Right lung (tissue), 5 donors: Measurements from ENCODE around the gene PDE4B. TPM values are rescaled to one million over a fixed set of nuclear protein-coding genes. Genes with fewer than 3 reads are reported as not detected.
A peak's percentile ranks its signal among the peaks of the same experiment; 100 is the strongest.

Experiments used
- DNase-seq, 2 donors: peaks; one replicate each; pipeline ENCODE4 v3.0.0-alpha.2; 2013
- polyA plus RNA-seq, 5 donors: library from polyadenylated mRNA; unstranded; fragments of 120-200 nt; gene quantifications; one replicate each; pipeline versions ENCODE4 v1.2.1 to v1.2.3, GENCODE V29; 2013; ENCODE audit warnings: inconsistent platforms in 1 of 5, low replicate concordance in 1 of 5; ENCODE audit not compliant: insufficient read length in 5 of 5, insufficient read depth in 1 of 5

PDE4B gene
- polyA plus RNA-seq, 5 donors, result 15.4 to 45.9 (median 20.2) TPM

DNA sequence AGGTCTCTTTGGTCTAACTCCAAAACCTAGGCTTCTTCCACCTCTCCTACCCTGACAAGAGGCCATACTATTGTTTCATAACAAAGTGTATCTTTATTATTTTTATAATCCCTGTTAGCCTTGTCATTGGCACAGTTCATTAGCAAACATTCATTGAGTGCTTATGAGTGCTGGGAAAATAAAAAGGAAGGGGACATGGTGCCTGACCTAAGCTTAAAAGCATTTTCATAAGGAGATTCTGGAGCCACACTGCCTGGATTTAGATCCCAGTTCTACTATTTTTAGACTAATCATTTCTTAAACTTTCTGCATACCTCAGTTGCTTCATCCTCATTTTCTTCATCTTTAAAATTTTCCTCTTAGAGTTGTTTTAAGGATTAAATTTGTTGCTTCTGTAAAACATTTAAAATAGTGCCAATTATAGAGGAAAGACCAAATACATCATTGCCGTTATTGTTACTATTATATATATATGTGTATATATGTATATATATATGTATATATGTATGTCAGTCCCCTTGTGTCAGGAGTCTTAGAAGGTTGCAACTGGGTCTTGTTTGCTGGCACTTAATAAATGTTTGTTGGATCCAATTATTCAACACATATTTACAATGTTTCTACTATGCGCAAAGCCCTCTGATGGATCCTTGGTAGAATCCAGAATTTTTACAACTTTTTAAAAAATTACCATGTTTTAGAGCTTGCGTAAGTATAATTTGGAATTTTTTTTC lies 490.4 kb downstream of the PDE4B start:
- peak; percentile 61 to 66 for DNase-seq

DNA sequence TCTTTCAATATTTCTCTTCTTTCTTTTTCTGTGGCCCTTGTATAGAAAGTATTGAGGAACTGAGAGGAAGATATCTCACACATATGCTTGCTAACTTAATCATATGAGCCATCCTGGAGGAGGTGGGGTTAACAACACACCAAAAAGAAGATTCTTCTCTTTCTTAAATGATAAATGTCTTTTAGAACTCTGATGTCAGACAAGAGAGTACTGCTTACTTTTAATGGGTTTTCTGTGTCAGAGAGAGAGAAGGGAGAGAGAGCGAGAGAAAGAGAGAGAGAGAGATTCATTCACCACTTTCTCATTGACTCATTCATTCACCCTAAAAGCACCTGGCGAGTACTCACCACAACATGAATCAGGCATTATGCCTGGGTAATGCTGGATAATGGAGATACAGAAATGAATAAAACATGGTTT lies 490.9 kb downstream of the PDE4B start:
- no peak for DNase-seq

DNA sequence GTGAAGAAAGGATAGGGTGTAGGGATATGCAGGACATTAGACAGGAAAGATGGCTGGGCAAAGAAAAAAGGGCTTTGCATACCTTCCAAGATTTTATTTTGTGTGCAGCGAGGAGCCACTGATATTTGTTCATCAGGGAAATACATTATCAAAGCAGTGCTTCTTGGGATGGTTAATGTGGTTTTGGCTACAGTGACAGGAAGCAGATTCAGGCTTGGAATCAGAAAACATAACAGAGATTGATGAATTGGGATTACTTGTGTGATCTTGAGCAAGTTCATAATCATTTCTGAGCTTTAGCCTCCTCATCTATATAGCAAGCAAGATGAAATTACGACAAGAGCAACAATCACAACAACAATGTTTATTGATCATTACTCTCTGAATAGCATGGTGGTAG lies 492.1 kb downstream of the PDE4B start:
- DNase-seq, result no peak

DNA sequence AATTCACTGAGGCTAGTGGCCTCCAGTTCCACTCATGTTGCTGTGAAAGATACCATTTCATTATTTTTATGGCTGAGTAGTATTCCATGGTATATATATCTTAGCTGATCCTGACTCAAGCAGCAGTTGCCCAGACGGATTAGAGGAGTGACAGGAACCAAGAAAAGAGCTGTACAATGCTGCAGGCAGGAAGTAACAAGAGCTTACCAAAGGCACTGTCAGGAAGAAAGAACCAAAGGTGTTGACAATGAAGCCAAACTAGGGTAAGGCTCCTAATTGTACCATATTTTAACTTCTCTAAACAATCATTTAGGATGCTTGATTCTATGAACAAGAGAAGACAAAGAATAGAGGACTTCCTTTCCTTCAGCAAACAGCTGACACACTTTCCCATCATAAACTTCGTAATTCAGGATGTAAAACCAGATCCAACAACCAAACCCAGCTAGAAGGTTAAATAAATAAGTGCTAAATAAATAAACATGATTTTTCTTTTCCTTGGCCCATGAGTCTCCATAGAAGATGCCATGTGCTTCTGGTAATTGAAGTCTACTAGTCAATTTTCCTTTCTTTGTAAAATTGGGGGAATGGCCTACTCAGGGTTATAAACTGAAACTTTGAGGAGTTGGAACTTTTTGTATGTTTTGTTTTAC lies 493.0 kb downstream of the PDE4B start:
- no peak for DNase-seq

DNA sequence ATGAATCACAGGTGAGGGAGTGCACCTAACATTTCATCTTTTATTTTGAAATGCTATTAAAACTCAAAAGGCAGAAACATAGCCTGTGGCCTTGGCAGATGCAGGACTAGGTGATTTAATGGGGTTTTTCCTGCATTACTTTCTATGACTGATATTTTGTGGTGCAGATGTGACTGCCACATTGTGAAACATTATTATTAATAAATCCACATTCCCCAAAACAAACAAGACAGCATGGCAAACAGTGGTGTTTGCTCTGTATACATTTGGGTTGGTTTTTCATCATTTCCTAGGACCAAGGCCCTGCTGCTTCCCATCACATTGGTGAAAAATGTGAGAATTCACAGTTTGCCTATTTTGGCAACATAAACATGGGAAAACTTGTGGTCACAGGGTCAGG lies 493.6 kb downstream of the PDE4B start:
- DNase-seq, result no peak

DNA sequence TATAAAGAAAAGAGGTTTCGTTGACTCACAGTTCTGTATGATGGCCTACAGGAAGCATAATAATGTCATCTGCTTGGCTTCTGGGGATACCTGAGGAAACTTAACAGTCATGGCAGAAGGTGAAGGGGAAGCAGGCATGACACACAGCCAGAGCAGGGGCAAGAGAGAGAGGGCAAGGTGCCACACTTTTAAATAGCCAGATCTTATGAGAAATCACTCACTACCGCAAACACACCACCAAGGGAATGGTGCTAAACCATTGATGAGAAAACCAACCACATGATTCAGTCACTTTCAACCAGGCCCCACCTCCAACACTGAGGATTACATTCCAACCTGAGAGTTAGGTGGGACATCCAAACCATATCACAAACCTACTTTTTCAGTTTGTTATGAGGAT lies 495.4 kb downstream of the PDE4B start:
- no peak for DNase-seq

DNA sequence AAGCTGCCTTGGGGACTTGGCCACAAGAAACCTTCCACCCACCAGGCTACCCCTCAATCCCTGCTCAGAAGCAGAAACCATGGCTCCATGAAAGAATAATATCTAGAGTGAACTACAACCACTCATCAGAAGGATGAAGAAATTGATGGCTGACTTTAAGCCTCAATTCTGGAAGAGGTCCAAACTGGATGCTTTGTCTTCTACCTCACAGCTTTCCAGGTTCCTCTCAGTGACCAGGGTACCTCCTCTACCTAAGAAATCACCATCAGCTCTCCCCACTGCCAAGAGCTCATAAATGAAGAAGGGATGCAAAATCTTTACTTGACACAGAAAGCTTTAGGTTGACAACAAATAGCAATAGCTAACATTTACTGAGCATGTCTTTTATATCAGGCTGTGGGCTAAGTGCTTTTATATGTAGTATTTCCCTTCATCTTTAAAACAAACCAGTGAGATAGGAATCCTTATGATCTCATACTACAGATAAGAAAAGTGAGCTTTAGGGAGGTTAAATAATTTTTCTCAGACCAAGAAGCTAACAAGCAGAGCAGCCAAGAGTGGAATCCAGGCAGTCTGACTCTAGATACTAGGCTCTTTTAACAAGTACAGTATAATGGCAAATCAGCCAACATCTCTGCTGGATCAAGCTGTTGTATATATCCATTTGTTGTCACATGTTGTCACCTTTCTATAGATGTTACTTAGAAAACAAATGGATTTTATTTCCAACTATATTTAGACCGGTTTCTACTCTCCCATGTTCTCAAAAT lies 498.3 kb downstream of the PDE4B start:
- no peak for DNase-seq

DNA sequence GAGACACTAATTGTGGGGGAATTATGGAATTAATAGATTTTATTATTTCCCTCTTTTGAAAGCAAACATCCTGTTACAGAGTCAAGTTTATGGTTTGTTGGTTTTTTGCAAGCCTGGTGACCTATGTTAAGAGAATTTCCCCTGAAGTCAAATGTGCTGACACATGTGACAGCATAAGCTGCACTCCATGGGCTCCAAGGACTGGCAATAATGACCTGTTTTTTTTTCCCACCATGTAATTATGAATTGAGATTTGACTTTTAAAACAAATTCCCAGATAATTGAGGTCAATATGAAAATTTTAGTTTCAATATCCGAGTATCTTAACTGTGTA lies 498.8 kb downstream of the PDE4B start:
- no peak for DNase-seq

DNA sequence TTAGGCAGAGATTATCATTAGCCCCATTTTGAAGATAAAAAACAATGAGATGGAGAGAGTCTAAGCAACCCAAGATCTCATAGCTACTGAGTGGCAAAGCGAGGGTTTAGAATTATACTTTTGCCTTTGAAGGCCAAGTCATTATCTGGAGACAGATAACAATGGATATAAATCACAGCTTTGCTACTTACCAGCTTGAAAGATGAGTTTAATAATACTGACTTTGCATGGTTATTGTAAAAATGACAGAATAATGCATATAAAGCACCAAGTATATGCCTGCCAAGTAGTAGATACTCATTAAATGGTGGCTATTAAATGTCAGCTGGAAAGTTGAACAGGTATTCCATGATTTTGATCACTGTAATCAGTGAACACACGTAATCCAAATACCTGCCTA lies 499.6 kb downstream of the PDE4B start:
- DNase-seq, result no peak

DNA sequence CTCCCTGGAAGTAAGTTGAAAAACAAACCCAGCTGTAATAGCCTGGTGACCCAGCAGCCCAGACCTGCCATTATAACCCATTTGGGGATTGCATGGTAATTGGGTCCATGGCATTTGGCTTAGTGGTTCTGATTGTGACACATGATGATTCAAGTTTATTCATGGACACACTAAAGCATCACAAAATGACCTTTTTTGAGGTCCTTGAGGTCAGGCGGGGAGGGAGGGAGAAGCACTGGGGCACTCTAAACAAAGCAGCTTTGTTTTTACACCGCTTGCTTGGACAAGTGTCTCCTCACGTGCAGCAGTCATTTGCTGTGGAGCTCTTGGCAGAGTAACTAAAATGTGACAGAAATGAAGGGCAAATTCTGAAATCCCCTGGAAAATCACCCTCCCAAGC lies 500.2 kb downstream of the PDE4B start:
- no peak for DNase-seq

DNA sequence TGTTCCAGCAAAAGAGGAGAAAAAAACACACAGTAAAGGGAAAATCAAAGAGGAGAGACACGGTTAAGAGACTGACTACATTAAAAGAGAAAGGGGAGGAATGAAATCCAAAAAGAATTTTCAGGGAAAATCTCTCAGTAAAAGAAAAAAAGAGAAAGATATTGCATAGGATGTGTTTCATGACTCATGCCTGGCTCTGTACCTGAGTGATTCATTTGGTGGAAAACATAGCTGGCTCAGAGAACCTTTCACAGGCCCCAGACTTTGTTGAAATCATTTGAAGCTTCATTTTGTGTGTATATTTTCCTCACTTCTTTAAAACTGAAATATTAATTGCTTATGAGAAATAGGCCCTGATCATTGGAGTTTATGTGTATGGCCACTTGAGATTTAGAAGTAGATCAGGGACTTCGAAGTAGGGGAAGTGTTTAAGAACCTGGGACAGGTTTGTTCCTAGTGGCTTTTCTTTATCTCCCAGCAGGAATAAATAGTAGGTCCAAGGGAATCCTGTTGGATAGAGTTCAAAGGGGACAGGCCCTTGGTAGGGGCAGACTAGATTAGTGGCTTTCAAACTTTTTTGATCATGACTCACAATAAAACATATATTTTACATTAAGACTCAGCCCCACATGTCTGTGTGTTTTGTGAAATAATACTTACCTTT lies 502.1 kb downstream of the PDE4B start:
- DNase-seq, result no peak

DNA sequence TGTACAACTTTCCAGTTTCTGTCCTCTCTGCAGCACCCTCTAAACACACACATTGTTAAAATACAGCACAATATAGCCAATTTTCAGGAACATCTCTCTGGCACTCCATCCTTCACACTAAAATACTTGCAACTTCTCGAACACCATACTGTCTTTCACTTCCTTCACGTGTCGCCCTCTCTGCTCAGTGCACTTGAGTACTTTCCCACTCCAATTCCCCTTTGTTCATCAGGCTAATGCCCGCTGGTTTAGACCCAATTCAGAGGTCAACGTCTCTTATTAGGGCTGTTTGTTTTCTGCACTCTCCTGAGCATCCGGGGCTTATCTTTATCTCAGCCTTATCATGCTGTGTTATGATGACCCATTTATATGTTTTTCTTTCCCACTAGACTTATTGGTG lies 503.1 kb downstream of the PDE4B start:
- no peak for DNase-seq

DNA sequence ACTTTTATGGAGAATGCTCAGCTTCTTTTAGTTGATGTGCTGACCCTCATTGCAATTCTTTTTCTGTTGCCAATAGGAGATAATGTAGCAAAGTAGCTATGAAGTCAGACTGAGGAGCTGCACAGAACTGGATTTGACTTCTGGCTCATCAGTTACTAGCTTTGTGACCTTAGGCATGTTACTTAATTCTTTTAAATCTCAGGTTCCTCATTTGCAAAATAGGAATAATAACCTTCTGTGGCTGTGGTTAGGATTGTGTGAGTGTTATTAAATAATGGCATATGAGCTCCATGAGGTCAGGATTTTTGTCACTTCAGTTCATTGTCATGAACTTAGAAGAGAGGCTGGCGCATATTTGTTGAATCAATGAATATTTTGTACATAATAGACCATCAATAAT lies 503.7 kb downstream of the PDE4B start:
- no peak for DNase-seq

DNA sequence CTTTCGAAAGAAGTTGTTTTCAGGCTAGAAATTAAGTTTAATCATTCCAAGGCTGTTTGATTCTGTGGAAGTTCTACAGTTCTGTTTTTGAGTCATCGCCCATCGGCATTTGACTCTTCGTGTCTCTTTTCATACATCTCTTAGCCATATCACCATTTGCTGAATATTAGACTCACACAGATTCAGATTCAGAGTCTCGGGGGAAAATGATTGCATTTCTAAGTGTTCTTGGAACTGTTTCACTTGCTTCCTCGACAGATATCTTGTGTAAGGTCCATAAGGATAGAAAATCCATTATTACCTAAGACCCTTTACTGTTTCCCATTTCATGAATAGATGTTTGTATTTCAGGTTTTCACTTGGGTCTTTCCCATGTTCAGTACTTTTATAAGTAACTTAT lies 504.3 kb downstream of the PDE4B start:
- DNase-seq, result no peak

DNA sequence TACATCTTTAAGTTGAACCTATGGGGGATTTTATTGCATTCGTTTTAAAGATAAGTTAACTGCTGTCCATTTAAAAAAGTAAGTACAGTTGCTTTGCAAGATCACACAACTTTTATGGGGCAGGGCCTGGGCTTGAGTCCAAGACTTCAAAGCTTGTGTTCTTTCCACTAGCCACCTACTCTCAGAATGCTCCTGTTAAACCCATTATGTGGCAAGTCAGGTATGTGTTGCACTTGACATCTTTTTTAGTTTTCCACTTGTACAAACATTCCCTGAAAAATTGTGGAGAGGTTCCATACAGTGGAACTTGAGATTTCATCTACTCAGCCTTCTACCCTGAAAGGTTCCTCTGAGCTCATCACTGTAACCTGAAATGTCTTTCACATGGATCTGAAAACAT lies 505.8 kb downstream of the PDE4B start:
- no peak for DNase-seq

DNA sequence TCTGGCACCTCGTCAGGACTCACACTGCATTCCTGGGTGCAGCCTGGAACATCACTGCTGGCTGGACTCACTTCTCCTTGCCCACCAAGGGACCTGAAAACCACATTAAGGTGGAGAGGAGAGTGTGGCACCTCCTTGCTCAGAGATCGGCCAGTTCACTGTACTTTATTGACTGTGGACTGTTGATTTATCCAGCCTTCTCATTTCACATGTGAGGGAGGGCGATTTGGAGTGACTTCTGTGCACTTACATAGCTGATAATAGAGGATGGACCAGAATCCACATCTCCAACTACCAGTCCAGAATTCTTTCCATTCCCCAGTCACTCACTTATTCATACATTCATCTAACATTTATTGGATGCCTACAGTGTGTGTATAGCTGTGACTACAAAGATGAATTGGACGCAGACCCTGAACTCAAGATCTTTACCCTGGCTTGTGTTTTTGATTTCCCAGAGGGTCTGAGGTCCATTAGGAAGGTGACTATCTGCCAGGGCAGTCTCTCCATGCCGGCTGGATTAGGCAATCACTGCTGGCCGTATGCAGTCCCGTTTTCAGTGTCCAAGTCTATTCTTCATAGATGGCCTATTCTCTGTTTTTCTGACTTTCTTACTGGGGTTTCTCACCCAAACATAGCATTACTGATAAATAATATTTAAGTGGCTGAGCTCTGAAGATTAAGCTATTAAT lies 507.7 kb downstream of the PDE4B start:
- DNase-seq, result peak in 1 of 2 donors; percentile 48

DNA sequence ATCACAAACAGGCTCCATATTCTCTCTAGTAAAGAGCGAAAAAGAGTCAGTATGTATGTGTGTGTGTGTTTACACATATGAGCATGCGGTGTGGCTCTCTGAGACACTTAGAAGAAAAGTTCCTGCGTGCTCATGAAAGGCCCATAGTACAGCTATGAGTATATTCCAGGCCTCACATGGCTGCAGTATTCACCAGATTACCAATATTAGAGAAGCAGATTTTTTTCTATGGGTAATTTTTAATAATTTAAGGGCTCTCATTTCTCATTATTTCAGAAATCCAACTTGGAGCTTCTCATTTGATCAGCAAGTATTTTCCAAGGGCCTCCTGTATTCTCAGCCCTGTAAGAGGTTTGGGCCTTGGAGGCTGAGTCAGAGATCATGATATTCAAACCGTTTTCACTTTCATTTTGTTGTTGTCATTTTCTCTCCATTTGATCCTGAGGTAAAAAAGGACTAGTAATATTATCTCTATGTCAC lies 508.3 kb downstream of the PDE4B start:
- DNase-seq, result no peak

DNA sequence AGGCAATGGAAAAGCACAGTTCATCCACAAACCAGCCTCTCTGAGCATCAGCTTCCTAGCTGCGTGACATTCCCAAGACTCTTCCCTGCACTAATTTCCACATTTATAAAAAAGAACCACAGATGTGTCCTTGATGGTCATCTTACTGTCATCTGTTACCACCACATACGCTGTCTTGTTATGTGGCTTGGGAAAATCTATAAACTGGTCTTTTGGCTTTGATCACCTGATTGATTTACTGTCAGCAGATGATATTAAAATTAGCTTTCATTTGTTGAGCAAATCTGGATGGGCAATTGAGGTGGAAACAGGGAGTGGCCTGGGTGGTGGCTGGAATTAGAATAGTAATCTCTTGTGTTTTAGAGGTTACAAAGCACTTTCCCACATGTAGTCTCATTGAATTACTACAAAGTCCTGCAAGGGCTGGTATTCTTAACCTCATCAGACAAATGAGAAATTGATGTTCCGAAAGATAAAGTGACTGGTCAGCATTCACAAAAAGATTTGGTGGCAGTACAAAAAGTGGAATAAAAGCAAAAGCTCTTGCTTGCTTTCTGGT lies 509.6 kb downstream of the PDE4B start:
- no peak for DNase-seq

DNA sequence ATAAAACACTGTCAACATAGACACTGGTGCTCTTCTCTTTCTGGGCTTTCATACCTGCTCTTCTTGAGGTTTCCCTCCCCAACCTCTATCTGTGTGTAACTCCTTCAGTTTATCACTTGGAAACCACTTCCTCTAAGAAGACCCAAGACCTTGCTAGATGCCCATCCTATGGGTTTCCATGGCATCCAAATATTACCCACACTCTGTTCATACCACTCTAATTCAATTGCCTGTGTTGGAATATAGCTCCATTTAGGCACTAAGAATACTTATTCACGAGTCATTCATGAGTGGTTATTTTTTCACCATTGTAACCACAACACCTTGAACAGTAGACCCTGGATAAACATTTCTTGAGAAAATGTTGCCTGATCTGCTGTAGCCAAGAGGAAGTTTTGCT lies 510.1 kb downstream of the PDE4B start:
- no peak for DNase-seq

DNA sequence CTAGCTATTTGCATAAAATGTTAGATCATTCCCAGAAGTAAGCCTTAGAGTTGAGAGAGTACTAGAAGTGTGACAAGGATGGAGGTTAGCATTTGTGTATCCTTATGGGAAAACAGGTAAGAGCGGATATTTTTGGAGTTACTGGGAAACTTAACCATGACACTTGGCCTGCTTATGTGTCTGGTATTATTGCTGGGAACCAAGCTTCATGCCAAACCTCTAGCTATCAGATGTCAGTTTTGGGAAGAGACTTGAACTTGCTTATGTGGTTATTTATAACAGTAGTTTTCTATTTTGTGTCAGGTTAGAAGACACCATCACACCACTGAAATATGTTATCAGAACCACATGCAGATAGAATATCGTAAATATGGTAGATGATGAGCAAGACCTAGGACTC lies 511.0 kb downstream of the PDE4B start:
- no peak for DNase-seq

DNA sequence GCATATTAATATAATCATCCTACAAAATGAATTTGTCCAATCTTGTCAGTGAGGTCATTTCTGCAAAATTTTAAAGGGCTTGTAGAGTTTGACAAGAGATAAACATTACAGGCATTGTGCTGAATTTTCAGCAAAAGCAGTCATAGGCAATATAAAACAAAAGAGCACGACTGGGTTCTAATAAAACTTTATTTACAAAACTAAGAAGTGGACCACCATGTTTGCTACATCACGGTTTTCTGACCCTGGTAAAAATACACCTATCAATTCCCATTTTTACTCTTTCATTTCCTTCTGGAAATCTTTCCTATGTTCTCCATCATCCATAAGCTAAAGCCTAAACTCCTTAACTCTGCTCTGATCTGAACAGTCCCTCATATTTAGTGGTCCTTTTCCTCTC lies 511.4 kb downstream of the PDE4B start:
- no peak for DNase-seq

DNA sequence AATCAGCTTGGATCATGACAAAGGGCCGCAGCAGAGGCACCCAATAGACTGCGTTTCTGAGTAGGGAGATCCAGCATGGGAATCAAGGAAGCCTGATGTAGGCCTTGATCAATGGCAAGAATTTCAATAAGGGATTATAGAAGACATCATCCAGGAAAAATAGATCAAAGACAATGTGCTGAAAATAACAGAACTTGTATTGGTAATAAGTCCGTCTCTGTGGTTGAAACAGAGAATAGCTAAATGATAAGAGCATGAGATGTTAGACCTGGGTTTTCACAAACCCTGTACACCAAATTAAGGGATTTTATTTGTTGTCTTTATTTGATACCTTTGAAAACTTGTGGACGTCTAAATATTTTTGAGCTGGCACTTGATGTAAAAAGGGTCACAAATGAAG lies 513.2 kb downstream of the PDE4B start:
- no peak for DNase-seq
